ENCODE data around the gene NKD1. TPM values are rescaled to one million over a fixed set of nuclear protein-coding genes. Genes with fewer than 3 reads are reported as not detected.

NKD1 gene
- total RNA-seq, 1 donor = under 0.01 TPM

DNA sequence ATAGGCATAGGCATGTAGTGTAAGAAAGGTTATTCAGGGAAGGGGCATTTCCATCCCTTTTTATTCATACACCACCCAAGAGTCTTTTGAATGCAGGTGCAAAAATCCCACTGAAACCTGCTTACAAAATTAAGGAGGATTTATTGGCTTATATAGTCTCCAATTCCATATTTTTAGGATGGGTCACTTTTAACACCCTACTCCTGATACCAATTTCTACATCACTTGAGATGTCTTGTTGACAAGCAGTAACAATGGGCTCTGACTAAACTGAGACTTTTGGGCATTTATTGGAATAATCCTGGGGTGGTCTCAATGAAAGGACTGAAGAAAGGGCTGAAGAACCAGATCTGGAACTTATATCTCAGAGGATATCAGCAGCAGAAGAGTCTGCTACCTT lies 18.9 kb upstream of the NKD1 start:
- H3K36me3 ChIP-seq (ENCODE audit: insufficient read depth, low read length) = no peaks in the 10 kb centered on the region
- H3K4me3 ChIP-seq (ENCODE audit: insufficient read depth, low read length) = no peak overlapping the region
- no peaks in the 10 kb centered on the region for H3K27me3 ChIP-seq (ENCODE audit: insufficient read depth, low read length)
- TF ChIP-seq CTCF (IDR thresholded peaks at IDR 0.05; ENCODE audit: extremely low read depth, low read depth, low read length) = no peak
- H2AFZ ChIP-seq (ENCODE audit: low read length) = no peak overlapping the region
- no peaks in the 10 kb centered on the region for H4K20me1 ChIP-seq (ENCODE audit: insufficient read depth, low read length)
- H3K9me3 ChIP-seq (ENCODE audit: low read depth, low read length) = no peaks in the 10 kb centered on the region
- no peak overlapping the region for H3K4me2 ChIP-seq (ENCODE audit: insufficient read depth, low read length)
- no peak for DNase-seq (ENCODE audit: insufficient read length, low spot score, missing footprints)
- H3K27ac ChIP-seq (ENCODE audit: low read depth, low read length) = no peak overlapping the region
- H3K79me2 ChIP-seq (ENCODE audit: insufficient read depth, low read length) = no peaks in the 10 kb centered on the region
- no peaks in the 10 kb centered on the region for H3K4me1 ChIP-seq (ENCODE audit: insufficient read depth, low read length)

DNA sequence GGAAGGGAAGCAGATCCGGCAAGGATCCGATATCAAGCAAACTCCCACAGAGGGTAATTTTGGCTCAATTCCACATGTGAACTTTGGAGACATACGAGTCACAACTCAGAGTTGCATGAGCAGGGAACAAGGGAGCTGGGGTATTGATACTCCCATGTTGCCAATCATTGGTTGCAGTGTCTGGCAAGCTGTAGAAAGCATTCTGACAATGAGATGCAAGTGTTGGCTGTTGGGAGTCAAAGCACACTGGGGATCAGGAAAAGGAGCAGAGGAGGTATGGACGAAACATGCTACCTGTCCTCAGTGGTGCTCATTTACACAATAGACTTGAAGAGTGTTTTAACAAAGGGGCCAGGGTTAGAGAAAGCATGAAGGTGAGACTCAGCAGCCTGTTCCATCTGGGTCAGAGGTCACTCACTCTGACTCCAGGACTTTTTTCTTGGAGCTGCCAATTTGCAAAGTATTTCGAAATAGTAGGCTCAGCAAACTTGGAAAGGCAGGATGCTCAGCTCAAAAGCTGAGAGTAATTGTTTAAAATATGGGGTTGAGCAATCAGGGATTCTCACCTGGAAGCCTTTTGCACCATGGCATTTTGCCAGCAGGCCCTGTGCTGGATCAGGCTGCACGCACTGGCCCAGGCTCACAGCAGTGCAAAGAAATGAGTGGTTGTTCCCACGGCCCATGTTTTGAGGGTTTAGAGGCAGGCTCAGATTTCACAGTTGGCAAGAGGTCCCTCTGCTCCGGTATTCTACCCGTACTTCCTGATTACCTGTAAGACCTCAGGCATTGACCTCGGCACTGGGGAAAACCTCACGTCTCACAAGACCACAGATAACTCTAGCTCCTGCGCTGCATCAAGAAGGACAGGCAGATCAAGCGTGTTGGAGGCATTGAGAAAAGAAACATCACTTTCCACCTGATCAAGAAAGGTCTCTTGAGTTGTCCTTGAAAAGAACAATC lies 17.6 kb upstream of the NKD1 start:
- no peak overlapping the region for H2AFZ ChIP-seq (ENCODE audit: low read length)
- no peak for DNase-seq (ENCODE audit: insufficient read length, low spot score, missing footprints)
- H3K4me1 ChIP-seq (ENCODE audit: insufficient read depth, low read length) = no peaks in the 10 kb centered on the region
- H3K36me3 ChIP-seq (ENCODE audit: insufficient read depth, low read length) = no peaks in the 10 kb centered on the region
- no peak overlapping the region for H3K27ac ChIP-seq (ENCODE audit: low read depth, low read length)
- H4K20me1 ChIP-seq (ENCODE audit: insufficient read depth, low read length) = no peaks in the 10 kb centered on the region
- H3K4me2 ChIP-seq (ENCODE audit: insufficient read depth, low read length) = no peak overlapping the region
- H3K79me2 ChIP-seq (ENCODE audit: insufficient read depth, low read length) = no peaks in the 10 kb centered on the region
- H3K4me3 ChIP-seq (ENCODE audit: insufficient read depth, low read length) = no peak overlapping the region
- H3K27me3 ChIP-seq (ENCODE audit: insufficient read depth, low read length) = no peaks in the 10 kb centered on the region
- no peak for TF ChIP-seq CTCF (IDR thresholded peaks at IDR 0.05; ENCODE audit: extremely low read depth, low read depth, low read length)
- no peaks in the 10 kb centered on the region for H3K9me3 ChIP-seq (ENCODE audit: low read depth, low read length)

GRCh38 chr16:50531359-50531758 lies 16.8 kb upstream of the NKD1 start:
- no peak overlapping the region for H3K27ac ChIP-seq (ENCODE audit: low read depth, low read length)
- no peaks in the 10 kb centered on the region for H3K36me3 ChIP-seq (ENCODE audit: insufficient read depth, low read length)
- no peaks in the 10 kb centered on the region for H3K27me3 ChIP-seq (ENCODE audit: insufficient read depth, low read length)
- no peak overlapping the region for H3K4me3 ChIP-seq (ENCODE audit: insufficient read depth, low read length)
- no peaks in the 10 kb centered on the region for H3K9me3 ChIP-seq (ENCODE audit: low read depth, low read length)
- no peak for TF ChIP-seq CTCF (IDR thresholded peaks at IDR 0.05; ENCODE audit: extremely low read depth, low read depth, low read length)
- no peaks in the 10 kb centered on the region for H4K20me1 ChIP-seq (ENCODE audit: insufficient read depth, low read length)
- no peaks in the 10 kb centered on the region for H3K79me2 ChIP-seq (ENCODE audit: insufficient read depth, low read length)
- no peaks in the 10 kb centered on the region for H3K4me1 ChIP-seq (ENCODE audit: insufficient read depth, low read length)
- H2AFZ ChIP-seq (ENCODE audit: low read length) = no peak overlapping the region
- DNase-seq (ENCODE audit: insufficient read length, low spot score, missing footprints) = no peak
- H3K4me2 ChIP-seq (ENCODE audit: insufficient read depth, low read length) = no peak overlapping the region

DNA sequence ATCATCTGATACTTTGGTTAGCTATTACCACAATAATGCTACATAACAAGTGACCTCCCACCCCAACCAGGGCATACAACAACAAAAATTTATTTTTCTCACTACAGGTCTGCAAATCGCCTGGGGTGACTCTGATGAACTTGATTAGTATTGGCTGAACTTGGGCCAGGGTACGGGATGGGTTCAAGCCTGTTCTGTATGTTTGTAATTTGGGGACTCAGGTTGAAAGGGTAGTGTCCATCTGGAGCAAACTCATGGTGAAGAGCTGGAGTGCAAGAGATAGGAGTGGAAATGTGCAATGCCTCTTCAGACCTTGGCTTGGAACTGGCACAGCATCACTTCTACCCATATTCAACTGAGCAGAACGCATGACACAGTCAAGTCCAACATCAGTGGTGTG lies 16.3 kb upstream of the NKD1 start:
- Histone ChIP-seq H3K9me3 (ENCODE audit: low read depth, low read length) (no peaks in the 10 kb centered on the region), H2AFZ (ENCODE audit: low read length) (no peak overlapping the region), H3K27me3 (ENCODE audit: insufficient read depth, low read length) (no peaks in the 10 kb centered on the region), H4K20me1 (ENCODE audit: insufficient read depth, low read length) (no peaks in the 10 kb centered on the region), H3K79me2 (ENCODE audit: insufficient read depth, low read length) (no peaks in the 10 kb centered on the region), H3K4me2 (ENCODE audit: insufficient read depth, low read length) (no peak overlapping the region), H3K27ac (ENCODE audit: low read depth, low read length) (no peak overlapping the region), H3K4me1 (ENCODE audit: insufficient read depth, low read length) (no peaks in the 10 kb centered on the region), H3K4me3 (ENCODE audit: insufficient read depth, low read length) (no peak overlapping the region), H3K36me3 (ENCODE audit: insufficient read depth, low read length) (no peaks in the 10 kb centered on the region)
- TF ChIP-seq CTCF (IDR thresholded peaks at IDR 0.05; ENCODE audit: extremely low read depth, low read depth, low read length) = no peak
- no peak for DNase-seq (ENCODE audit: insufficient read length, low spot score, missing footprints)
